GM10248 (cell line): Measurements from ENCODE around the gene ZBTB33.

Experiments
- CTCF ChIA-PET: fragments of 300-600 bp; sonication (Branson Sonifier 250); formaldehyde crosslinking; extraction: SDS; loops from one replicate; lab custom pipeline; 2021; ENCODE audit warnings: antibody characterized with exemption; lab: Yijun Ruan, JAX
- POLR2A ChIA-PET: fragments of 350-650 bp; sonication (Branson Sonifier 250); formaldehyde crosslinking; extraction: SDS; loops from one replicate; lab custom pipeline; 2020; ENCODE audit warnings: antibody characterized with exemption; lab: Yijun Ruan, JAX
- DNase-seq: peaks from one replicate; pipeline ENCODE4 v3.0.0; 2012; ENCODE audit errors: extremely low spot score
- TF ChIP-seq, protein P1 (sequence below): IDR thresholded peaks from 2 replicates; pipeline ENCODE4 v1.5.1; 2012; ENCODE audit warnings: mild to moderate bottlenecking, low read depth; ENCODE audit errors: extremely low read depth, missing control alignments, control extremely low read depth

Gene ZBTB33

DNA sequence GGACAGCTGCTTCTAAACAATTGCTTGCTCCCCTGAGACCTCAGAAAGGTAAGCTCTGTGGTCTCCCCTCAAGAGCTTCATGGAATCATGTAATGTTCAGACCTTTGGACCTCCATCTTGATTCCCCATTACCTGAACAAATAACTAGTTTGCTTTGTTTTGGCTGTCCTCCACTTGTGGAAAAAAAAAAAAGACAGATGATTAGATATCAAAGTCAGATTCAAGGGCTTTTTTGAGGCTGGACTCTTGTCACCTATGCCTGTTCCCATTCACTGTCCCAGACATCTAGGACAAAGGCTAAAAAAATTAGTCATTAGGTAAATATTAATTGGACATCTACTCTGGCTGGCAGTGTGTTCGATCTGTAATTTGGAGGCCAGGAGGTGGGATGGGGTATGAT is 47.3 kb downstream of the ZBTB33 start:
- ChIA-PET POLR2A (no interaction called here), CTCF (interaction anchor here (0.6 to 2.7 kb wide), 2 partner anchors 10 to 47 kb away, joined by 3 to 13 read pairs; partner anchors contain the start of gene ZBTB33)
- TF ChIP-seq, protein P1, sequence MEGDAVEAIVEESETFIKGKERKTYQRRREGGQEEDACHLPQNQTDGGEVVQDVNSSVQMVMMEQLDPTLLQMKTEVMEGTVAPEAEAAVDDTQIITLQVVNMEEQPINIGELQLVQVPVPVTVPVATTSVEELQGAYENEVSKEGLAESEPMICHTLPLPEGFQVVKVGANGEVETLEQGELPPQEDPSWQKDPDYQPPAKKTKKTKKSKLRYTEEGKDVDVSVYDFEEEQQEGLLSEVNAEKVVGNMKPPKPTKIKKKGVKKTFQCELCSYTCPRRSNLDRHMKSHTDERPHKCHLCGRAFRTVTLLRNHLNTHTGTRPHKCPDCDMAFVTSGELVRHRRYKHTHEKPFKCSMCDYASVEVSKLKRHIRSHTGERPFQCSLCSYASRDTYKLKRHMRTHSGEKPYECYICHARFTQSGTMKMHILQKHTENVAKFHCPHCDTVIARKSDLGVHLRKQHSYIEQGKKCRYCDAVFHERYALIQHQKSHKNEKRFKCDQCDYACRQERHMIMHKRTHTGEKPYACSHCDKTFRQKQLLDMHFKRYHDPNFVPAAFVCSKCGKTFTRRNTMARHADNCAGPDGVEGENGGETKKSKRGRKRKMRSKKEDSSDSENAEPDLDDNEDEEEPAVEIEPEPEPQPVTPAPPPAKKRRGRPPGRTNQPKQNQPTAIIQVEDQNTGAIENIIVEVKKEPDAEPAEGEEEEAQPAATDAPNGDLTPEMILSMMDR = no peak
- no peak for DNase-seq

DNA sequence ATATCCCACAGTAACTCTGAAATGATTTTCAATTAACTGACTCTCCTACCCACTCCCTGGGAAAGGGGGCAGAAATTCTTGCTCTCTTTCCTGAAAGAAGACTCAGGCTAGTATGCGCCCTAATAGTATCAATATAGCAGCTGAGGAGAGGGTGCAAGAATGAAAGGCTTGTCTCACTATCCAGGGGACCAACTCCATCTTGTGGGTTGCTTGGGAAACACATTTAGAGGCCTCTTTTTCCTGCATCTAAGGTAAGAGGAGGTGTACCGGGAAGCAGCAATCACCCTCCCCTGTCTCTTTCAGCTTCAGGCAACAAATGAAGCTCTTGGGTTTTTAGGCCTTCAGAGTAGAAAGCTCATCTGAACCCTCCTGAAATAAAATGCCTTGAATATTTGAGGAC is 49.3 kb downstream of the ZBTB33 start:
- TF ChIP-seq, protein P1 = no peak
- ChIA-PET POLR2A (no interaction called here), CTCF (interaction anchor here (1.5 to 2.7 kb wide), 5 partner anchors 9 to 86 kb away, joined by 4 to 13 read pairs (median 6); no protein-coding TSS in a partner anchor)
- no peak for DNase-seq

DNA sequence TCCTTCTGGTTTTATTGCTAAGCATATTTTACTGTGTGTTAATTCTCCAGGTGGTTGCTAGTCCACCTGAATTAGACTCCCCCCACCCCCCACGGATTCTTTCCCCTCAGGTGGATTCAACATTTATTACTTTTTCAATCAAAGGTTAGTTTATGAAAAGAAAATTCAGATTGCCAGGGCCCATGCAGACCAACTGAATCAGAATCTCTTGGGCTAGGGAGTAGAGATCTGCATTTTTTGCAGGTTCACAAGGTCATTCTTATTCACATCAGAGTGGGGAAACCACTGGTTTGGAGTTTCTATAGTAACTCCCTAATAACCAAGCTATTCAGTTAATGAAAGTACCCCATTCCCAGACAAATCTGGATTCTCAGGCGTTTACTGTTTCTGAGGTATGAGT is 50.9 kb downstream of the ZBTB33 start:
- no peak for DNase-seq
- ChIA-PET CTCF (interaction anchor here (0.8 to 1.7 kb wide), 3 partner anchors 8 to 36 kb away, joined by 3 to 8 read pairs (median 3); no protein-coding TSS in a partner anchor), POLR2A (no interaction called here)
- TF ChIP-seq, protein P1 = no peak

DNA sequence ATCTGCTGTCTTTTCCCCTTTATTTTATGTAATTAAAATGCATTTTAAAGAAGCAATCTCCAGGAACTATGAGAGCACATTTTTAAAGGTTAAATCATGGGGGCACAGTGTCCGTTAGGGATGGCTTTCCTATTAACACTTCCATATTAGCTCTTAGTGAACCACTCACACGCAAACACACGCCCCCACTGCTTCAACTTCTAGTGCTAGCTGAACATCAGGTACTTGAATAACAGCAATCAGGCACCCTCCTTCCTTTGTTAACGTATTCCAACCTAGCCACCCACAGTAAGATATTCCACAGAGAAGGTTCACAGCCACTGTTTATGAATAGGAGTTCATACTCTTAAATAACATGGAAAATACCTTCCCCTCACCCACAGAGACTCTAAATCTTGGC is 51.3 kb downstream of the ZBTB33 start:
- ChIA-PET CTCF (interaction anchor here (0.8 kb wide), 1 partner anchor 37 kb away, joined by 3 read pairs; no protein-coding TSS in a partner anchor), POLR2A (no interaction called here)
- DNase-seq = no peak
- TF ChIP-seq, protein P1 = no peak

DNA sequence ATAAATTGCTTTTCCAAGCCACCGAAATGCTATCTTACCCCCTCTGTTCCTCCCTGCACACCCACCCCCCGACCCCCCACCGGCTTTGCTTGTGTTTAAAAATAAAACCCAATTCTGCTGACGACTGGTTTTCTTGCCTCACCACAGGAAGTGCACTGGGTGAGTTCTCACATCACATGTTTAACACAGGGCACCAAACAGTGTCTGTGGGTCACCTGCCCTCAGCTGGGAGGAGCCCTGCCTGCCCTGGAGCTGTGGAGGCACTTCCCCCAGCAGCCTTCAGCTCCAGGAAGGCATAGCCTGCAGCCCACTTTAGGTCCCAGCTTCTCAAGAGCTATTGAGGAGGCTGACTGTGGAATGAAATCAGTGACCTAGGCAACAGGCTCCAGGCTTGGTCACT is 51.8 kb downstream of the ZBTB33 start:
- peak; percentile 27 for DNase-seq
- TF ChIP-seq, protein P1 = no peak
- ChIA-PET POLR2A (no interaction called here), CTCF (interaction anchor here (0.8 kb wide), 1 partner anchor 37 kb away, joined by 3 read pairs; no protein-coding TSS in a partner anchor)

DNA sequence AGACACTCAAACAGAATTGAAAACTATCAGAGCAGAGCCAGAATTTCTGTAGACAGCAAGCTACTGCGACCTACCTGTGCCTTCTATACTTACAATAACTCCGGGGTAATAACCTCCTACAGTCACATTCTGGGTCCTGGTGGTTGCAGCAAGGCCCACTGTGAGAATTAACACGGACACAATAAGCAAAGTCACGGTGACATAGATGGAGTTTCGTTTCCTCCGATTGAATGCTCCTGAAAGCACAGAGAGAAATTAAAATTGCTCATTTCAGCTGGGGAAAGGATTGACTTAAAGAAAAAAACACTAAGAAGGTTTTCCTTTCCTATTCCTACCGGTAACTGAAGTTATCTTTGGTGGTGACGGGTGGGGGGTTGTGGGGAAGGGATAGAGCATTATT is 53.6 kb downstream of the ZBTB33 start:
- DNase-seq = no peak
- POLR2A ChIA-PET = no interaction called here
- CTCF ChIA-PET = no interaction called here
- TF ChIP-seq, protein P1 = no peak
